HL-60 (cell line): ENCODE measurements around the gene LRP1B.

ENCODE experiments used
- DNase-seq, 2 experiments: peaks; one replicate each; pipeline ENCODE4 v3.0.0-alpha.2; 2010 to 2020; ENCODE audit warnings: low read depth in 1 of 2, low spot score in 1 of 2
- H3K27ac ChIP-seq: fragments of 250-450 bp; sonication (Bioruptor Pico); replicated peaks from 2 replicates; pipeline ENCODE4 v1.5.1; 2020; ENCODE audit warnings: mild to moderate bottlenecking, moderate library complexity
- H3K27me3 ChIP-seq: fragments of 250-450 bp; sonication (Bioruptor Pico); 2 replicates; pipeline ENCODE4 v1.5.1; 2021; ENCODE audit warnings: mild to moderate bottlenecking, moderate library complexity; ENCODE audit not compliant: insufficient read depth, poor library complexity, severe bottlenecking
- H3K4me3 ChIP-seq: replicated peaks from 2 replicates; pipeline ENCODE4 v1.5.1; 2011; ENCODE audit warnings: mild to moderate bottlenecking, control low read depth, low read length; ENCODE audit not compliant: insufficient read depth
- GABPA ChIP-seq: IDR thresholded peaks from 2 replicates; pipeline ENCODE4 v1.6.1; 2012; ENCODE audit warnings: low read depth
- POLR2AphosphoS5 ChIP-seq: IDR thresholded peaks from 2 replicates; pipeline ENCODE4 v1.6.1; 2012; ENCODE audit warnings: low read depth
- REST ChIP-seq: IDR thresholded peaks from 2 replicates; pipeline ENCODE4 v1.6.1; 2012; ENCODE audit warnings: low read depth; ENCODE audit not compliant: insufficient replicate concordance
- SPI1 ChIP-seq: IDR thresholded peaks from 2 replicates; pipeline ENCODE4 v1.6.1; 2012; ENCODE audit warnings: low read depth, mild to moderate bottlenecking, borderline replicate concordance
- TF ChIP-seq, protein P1 (sequence below): IDR thresholded peaks from one replicate; pipeline ENCODE4 v1.5.1; 2011; ENCODE audit warnings: low read length, control low read depth, inconsistent platforms; ENCODE audit not compliant: insufficient read depth

LRP1B gene

DNA sequence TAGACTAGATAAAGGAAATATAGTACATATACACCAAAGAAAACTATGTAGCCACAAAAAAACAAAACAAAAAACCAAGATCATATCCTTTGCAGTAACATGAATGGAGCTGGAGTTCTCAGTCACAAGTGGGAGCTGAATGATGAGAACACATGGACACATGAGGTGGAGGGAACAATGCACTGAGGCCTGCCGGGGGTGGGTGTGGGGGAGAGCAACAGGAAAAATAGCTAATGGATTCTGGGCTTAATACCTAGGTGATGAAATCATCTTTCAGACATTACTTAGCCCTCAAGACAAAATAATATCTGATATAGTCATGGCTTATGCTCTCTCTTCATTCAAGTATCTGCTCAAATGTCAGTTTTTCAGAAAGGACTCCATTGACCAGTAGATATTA is 930.6 kb downstream of the LRP1B start:
- Histone ChIP-seq H3K4me3 (no peak overlapping the region), H3K27me3 (no peaks in the 10 kb centered on the region), H3K27ac (no peak overlapping the region)
- no peak for TF ChIP-seq SPI1
- no peak for TF ChIP-seq GABPA
- TF ChIP-seq REST = no peak
- TF ChIP-seq, protein P1, sequence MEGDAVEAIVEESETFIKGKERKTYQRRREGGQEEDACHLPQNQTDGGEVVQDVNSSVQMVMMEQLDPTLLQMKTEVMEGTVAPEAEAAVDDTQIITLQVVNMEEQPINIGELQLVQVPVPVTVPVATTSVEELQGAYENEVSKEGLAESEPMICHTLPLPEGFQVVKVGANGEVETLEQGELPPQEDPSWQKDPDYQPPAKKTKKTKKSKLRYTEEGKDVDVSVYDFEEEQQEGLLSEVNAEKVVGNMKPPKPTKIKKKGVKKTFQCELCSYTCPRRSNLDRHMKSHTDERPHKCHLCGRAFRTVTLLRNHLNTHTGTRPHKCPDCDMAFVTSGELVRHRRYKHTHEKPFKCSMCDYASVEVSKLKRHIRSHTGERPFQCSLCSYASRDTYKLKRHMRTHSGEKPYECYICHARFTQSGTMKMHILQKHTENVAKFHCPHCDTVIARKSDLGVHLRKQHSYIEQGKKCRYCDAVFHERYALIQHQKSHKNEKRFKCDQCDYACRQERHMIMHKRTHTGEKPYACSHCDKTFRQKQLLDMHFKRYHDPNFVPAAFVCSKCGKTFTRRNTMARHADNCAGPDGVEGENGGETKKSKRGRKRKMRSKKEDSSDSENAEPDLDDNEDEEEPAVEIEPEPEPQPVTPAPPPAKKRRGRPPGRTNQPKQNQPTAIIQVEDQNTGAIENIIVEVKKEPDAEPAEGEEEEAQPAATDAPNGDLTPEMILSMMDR = no peak
- no peak for TF ChIP-seq POLR2AphosphoS5
- no peak for DNase-seq

DNA sequence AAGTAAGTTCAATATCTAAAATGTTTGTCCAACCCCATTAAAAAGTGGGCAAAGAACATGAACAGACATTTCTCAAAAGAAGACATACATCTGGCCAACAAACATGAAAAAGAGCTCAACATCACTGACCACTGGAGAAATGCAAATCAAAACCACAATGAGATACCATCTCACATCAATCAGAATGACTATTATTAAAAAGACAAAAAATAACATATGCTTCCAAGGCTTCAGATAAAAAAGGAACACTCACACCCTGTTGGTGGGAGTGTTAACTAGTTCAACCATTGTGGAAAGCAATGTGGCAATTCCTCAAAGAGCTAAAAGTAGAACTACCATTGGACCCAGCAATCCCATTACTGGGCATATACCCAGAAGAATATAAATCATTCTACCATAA is 931.1 kb downstream of the LRP1B start:
- TF ChIP-seq, protein P1 = no peak
- no peak for TF ChIP-seq REST
- TF ChIP-seq SPI1 = no peak
- TF ChIP-seq GABPA = no peak
- no peak for TF ChIP-seq POLR2AphosphoS5
- no peak for DNase-seq
- Histone ChIP-seq H3K27ac (no peak overlapping the region), H3K4me3 (no peak overlapping the region), H3K27me3 (no peaks in the 10 kb centered on the region)

GRCh38 chr2:141195087-141195486 is 935.7 kb downstream of the LRP1B start:
- no peak for DNase-seq
- H3K27me3 ChIP-seq = no peaks in the 10 kb centered on the region
- H3K4me3 ChIP-seq = no peak overlapping the region
- TF ChIP-seq POLR2AphosphoS5 = no peak
- TF ChIP-seq GABPA = no peak
- TF ChIP-seq, protein P1 = no peak
- no peak overlapping the region for H3K27ac ChIP-seq

DNA sequence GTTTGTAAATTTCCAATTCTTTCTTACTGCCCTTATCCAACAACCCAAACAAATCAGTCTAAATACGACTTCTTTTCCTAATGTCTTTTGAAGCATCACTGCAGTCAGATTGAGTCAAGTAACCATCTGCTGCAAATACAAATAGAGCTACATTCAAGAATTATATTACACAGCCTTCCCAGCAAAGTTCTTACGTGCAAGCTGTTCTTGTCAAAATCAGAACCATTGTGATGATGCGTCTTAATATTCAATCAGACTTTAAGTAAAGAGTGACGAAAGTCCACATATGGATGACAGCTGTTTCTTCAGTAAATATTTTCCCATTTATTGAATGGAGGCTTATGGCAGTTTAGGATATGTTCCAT is 943.8 kb downstream of the LRP1B start:
- DNase-seq = no peak
- Histone ChIP-seq H3K27me3 (no peaks in the 10 kb centered on the region), H3K4me3 (no peak overlapping the region), H3K27ac (no peak overlapping the region)
- no peak for TF ChIP-seq POLR2AphosphoS5
- TF ChIP-seq REST = no peak
- no peak for TF ChIP-seq SPI1
- TF ChIP-seq GABPA = no peak
- TF ChIP-seq, protein P1 = no peak
